H9 (cell line): ENCODE data around the gene ASCC3. TPM values are rescaled to one million over a fixed set of nuclear protein-coding genes. Genes with fewer than 3 reads are reported as not detected.
A peak's percentile ranks its signal among the peaks of the same experiment; 100 is the strongest.

Experiments
- DNase-seq: peaks from one replicate; pipeline ENCODE4 v3.0.0-alpha.2; 2017
- H2AFZ ChIP-seq: one replicate; pipeline ENCODE4 v1.6.1; 2013; ENCODE audit warnings: mild to moderate bottlenecking, low read length, control low read depth, moderate library complexity
- H2AK5ac ChIP-seq: 2 replicates; pipeline ENCODE4 v1.6.1; 2013; ENCODE audit warnings: low read length, control low read depth, mixed read lengths; ENCODE audit not compliant: insufficient read length
- H2BK120ac ChIP-seq: one replicate; pipeline ENCODE4 v1.6.1; 2013; ENCODE audit warnings: low read depth, mild to moderate bottlenecking, low read length, control low read depth, inconsistent platforms; ENCODE audit not compliant: poor library complexity, severe bottlenecking
- H2BK12ac ChIP-seq: 2 replicates; pipeline ENCODE4 v1.6.1; 2013; ENCODE audit warnings: low read length, control low read depth, mixed read lengths, low read depth; ENCODE audit not compliant: insufficient read length
- H2BK15ac ChIP-seq: 2 replicates; pipeline ENCODE4 v1.6.1; 2013; ENCODE audit warnings: low read depth, low read length, control low read depth
- H2BK20ac ChIP-seq: one replicate; pipeline ENCODE4 v1.6.1; 2013; ENCODE audit warnings: low read depth, mild to moderate bottlenecking, low read length, control low read depth, inconsistent platforms; ENCODE audit not compliant: poor library complexity, severe bottlenecking
- H2BK5ac ChIP-seq: 2 replicates; pipeline ENCODE4 v1.6.1; 2013; ENCODE audit warnings: low read length, control low read depth, mixed read lengths; ENCODE audit not compliant: insufficient read length
- H3K14ac ChIP-seq: 2 replicates; pipeline ENCODE4 v1.6.1; 2013; ENCODE audit warnings: low read length, control low read depth; ENCODE audit not compliant: insufficient read depth
- H3K18ac ChIP-seq: 2 replicates; pipeline ENCODE4 v1.6.1; 2013; ENCODE audit warnings: low read depth, mild to moderate bottlenecking, mixed read lengths, low read length, control low read depth; ENCODE audit not compliant: insufficient read length
- H3K23ac ChIP-seq: 2 replicates; pipeline ENCODE4 v1.6.1; 2013; ENCODE audit warnings: low read length, control low read depth, mixed read lengths, low read depth; ENCODE audit not compliant: insufficient read length
- H3K23me2 ChIP-seq: 2 replicates; pipeline ENCODE4 v1.6.1; 2013; ENCODE audit warnings: low read depth, mild to moderate bottlenecking, mixed read lengths, low read length, control low read depth; ENCODE audit not compliant: insufficient read length, poor library complexity, severe bottlenecking
- H3K27ac ChIP-seq: 2 replicates; pipeline ENCODE4 v1.5.1; 2013; ENCODE audit warnings: low read length, control low read depth, mixed read lengths, low read depth; ENCODE audit not compliant: insufficient read length
- H3K27me3 ChIP-seq: 2 replicates; pipeline ENCODE4 v1.6.1; 2013; ENCODE audit warnings: low read length, control low read depth, inconsistent platforms; ENCODE audit not compliant: insufficient read depth
- H3K4ac ChIP-seq: 2 replicates; pipeline ENCODE4 v1.6.1; 2013; ENCODE audit warnings: low read depth, mild to moderate bottlenecking, control low read depth, inconsistent platforms, low read length, moderate library complexity
- H3K4me1 ChIP-seq: 2 replicates; pipeline ENCODE4 v1.6.1; 2013; ENCODE audit warnings: low read length, control low read depth, inconsistent platforms; ENCODE audit not compliant: insufficient read depth
- H3K4me2 ChIP-seq: 2 replicates; pipeline ENCODE4 v1.6.1; 2013; ENCODE audit warnings: low read length, control low read depth, mixed read lengths; ENCODE audit not compliant: insufficient read length, insufficient read depth
- H3K56ac ChIP-seq: 2 replicates; pipeline ENCODE4 v1.6.1; 2013; ENCODE audit warnings: low read depth, mild to moderate bottlenecking, mixed read lengths, low read length, control low read depth; ENCODE audit not compliant: insufficient read length
- H3K79me1 ChIP-seq: 2 replicates; pipeline ENCODE4 v1.6.1; 2013; ENCODE audit warnings: low read depth, mild to moderate bottlenecking, moderate library complexity, low read length, control low read depth, inconsistent platforms; ENCODE audit not compliant: insufficient read depth, poor library complexity, severe bottlenecking
- H3K79me2 ChIP-seq: 2 replicates; pipeline ENCODE4 v1.6.1; 2013; ENCODE audit warnings: low read length, control low read depth, inconsistent platforms; ENCODE audit not compliant: insufficient read depth
- H3K9ac ChIP-seq: 2 replicates; pipeline ENCODE4 v1.6.1; 2013; ENCODE audit warnings: low read length, control low read depth, mixed read lengths; ENCODE audit not compliant: insufficient read length; ENCODE audit errors: extremely low read depth
- H3K9me3 ChIP-seq: one replicate; pipeline ENCODE4 v1.6.1; 2013; ENCODE audit warnings: low read depth, low read length, inconsistent platforms; ENCODE audit not compliant: control insufficient read depth
- H3T11ph ChIP-seq: one replicate; pipeline ENCODE4 v1.6.1; 2013; ENCODE audit warnings: mild to moderate bottlenecking, low read length, control low read depth, inconsistent platforms
- H4K20me1 ChIP-seq: one replicate; pipeline ENCODE4 v1.6.1; 2013; ENCODE audit not compliant: control insufficient read depth, insufficient read length, insufficient read depth
- H4K5ac ChIP-seq: 2 replicates; pipeline ENCODE4 v1.6.1; 2013; ENCODE audit warnings: low read depth, mild to moderate bottlenecking, mixed read lengths, low read length, control low read depth; ENCODE audit not compliant: insufficient read length
- H4K8ac ChIP-seq: replicated peaks from 2 replicates; pipeline ENCODE4 v1.6.1; 2013; ENCODE audit warnings: low read length, control low read depth, mixed read lengths, low read depth; ENCODE audit not compliant: insufficient read length
- H4K91ac ChIP-seq: 2 replicates; pipeline ENCODE4 v1.6.1; 2013; ENCODE audit warnings: low read depth, mild to moderate bottlenecking, moderate library complexity, mixed read lengths, low read length, control low read depth; ENCODE audit not compliant: insufficient read length
- H3K27ac Mint-ChIP-seq, 3 experiments: 2 replicates in 2 of 3; 3 replicates in 1 of 3; pipeline ENCODE4 v1.8.0; 2020 to 2021; ENCODE audit warnings: mixed read lengths in 3 of 3, mild to moderate bottlenecking in 1 of 3, moderate library complexity in 1 of 3
- H3K27me3 Mint-ChIP-seq: 2 replicates; pipeline ENCODE4 v1.8.0; 2021; ENCODE audit warnings: low read depth, mild to moderate bottlenecking, moderate library complexity, mixed read lengths
- H3K36me3 Mint-ChIP-seq, 3 experiments: 2 replicates in 2 of 3; 3 replicates in 1 of 3; pipeline ENCODE4 v1.8.0; 2020 to 2021; ENCODE audit warnings: low read depth in 3 of 3, mixed read lengths in 3 of 3; ENCODE audit not compliant: insufficient read depth in 1 of 3
- H3K4me1 Mint-ChIP-seq, 2 experiments: 2 replicates each; pipeline ENCODE4 v1.8.0; 2020; ENCODE audit warnings: mixed read lengths in 2 of 2
- H3K4me3 Mint-ChIP-seq, 2 experiments: 2 replicates in 1 of 2; 3 replicates in 1 of 2; pipeline ENCODE4 v1.8.0; 2020 to 2021; ENCODE audit warnings: mild to moderate bottlenecking in 2 of 2, mixed read lengths in 2 of 2, moderate library complexity in 1 of 2
- H3K9me3 Mint-ChIP-seq, 2 experiments: 2 replicates in 1 of 2; 3 replicates in 1 of 2; pipeline ENCODE4 v1.8.0; 2020; ENCODE audit warnings: mild to moderate bottlenecking in 2 of 2, mixed read lengths in 2 of 2, moderate library complexity in 1 of 2
- CTCF ChIP-seq: fragments of 200-600 bp; sonication (generic); conservative IDR thresholded peaks from 3 replicates; pipeline ENCODE4 v1.8.0; 2021; ENCODE audit warnings: antibody characterized with exemption, mild to moderate bottlenecking
- WGBS: extraction: QIAGEN DNeasy Blood & Tissue Kit; methylation state at CpG from one replicate; pipeline ENCODE4 v1.1.7; 2013; ENCODE audit warnings: missing lambda C conversion rate, low lambda C conversion rate, mixed read lengths; ENCODE audit not compliant: insufficient read length; ENCODE audit errors: extremely low coverage; 5-methylcytosine and 5-hydroxymethylcytosine counted together
- total RNA-seq: library from RNA; stranded (reverse); gene quantifications from 2 replicates; pipeline ENCODE4 v1.2.1, GENCODE V29; 2021

Gene ASCC3
- total RNA-seq, 1 experiment from 2014 or later, result 63.8 TPM

DNA sequence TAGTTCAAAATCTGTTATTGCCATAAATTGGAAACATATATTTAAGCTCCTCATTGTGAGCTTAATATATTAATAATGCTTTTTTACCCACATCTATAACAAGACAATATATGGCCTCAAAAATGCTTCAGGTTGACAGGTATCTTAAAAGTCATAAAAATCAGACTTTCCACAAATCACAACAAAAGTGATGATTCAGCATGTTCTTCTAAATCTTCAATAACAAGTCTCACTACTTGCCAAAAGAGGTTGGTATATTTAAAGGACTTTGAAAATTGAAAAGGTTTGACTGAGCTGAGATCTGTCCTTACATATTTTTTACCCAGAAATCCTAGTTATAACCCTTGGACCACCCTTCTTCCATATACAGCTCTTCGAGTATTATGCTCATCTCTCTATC lies 41.7 kb downstream of the ASCC3 start:
- H4K20me1 ChIP-seq, result no peaks in the 10 kb centered on the region
- H2AFZ ChIP-seq, result no peak overlapping the region
- Mint-ChIP-seq H3K4me1 (peaks cover 26 to 27% of the 10 kb centered on the region in 2 experiments), H3K27ac (peak overlapping the region in 2 of 3 experiments; percentile 3 to 12; a peak in 2 of 7 replicates), H3K36me3 (peaks cover 2 to 5% (median 4%) of the 10 kb centered on the region in 3 experiments; a peak in 4 of 7 replicates), H3K4me3 (no peak overlapping the region), H3K27me3 (no peaks in the 10 kb centered on the region), H3K9me3 (no peaks in the 10 kb centered on the region; a peak in 1 of 5 replicates)
- no CpG with 5 or more reads among the region's 1 CpG for WGBS
- H3K9ac ChIP-seq, result no peak overlapping the region
- H2AK5ac ChIP-seq, result no peak overlapping the region
- no peaks in the 10 kb centered on the region; the same call in 1 of the 2 replicates for H3K4me1 ChIP-seq
- TF ChIP-seq CTCF, result no peak
- H2BK12ac ChIP-seq, result no peak overlapping the region
- no peak overlapping the region for H3K4me2 ChIP-seq
- no peak for DNase-seq
- no peaks in the 10 kb centered on the region for H3K23me2 ChIP-seq
- H3K27me3 ChIP-seq, result no peaks in the 10 kb centered on the region
- no peaks in the 10 kb centered on the region; the same call in 1 of the 2 replicates for H3K79me2 ChIP-seq
- no peak overlapping the region for H4K5ac ChIP-seq
- no peak overlapping the region for H3K14ac ChIP-seq
- H2BK15ac ChIP-seq, result no peak overlapping the region
- H3K56ac ChIP-seq, result no peak overlapping the region
- no peak overlapping the region for H3K4ac ChIP-seq
- no peak overlapping the region for H3T11ph ChIP-seq
- H3K23ac ChIP-seq, result no peak overlapping the region
- H3K79me1 ChIP-seq, result no peaks in the 10 kb centered on the region
- no peak overlapping the region for H3K18ac ChIP-seq
- H2BK120ac ChIP-seq, result no peak overlapping the region
- H3K9me3 ChIP-seq, result no peaks in the 10 kb centered on the region
- no peak overlapping the region for H4K8ac ChIP-seq
- no peak overlapping the region for H2BK5ac ChIP-seq
- no peak overlapping the region for H2BK20ac ChIP-seq
- no peak overlapping the region for H4K91ac ChIP-seq
- no peak overlapping the region for H3K27ac ChIP-seq
